GM23248 (cell line): ENCODE measurements around the gene NPY2R.

Experiments
- EZH2 ChIP-seq: fragments of 200-600 bp; sonication (generic); IDR thresholded peaks from 2 replicates; pipeline ENCODE4 v1.6.1; 2018; ENCODE audit warnings: antibody characterized with exemption, mild to moderate bottlenecking; ENCODE audit not compliant: insufficient read depth, poor library complexity, severe bottlenecking
- EZH2phosphoT487 ChIP-seq: fragments of 200-600 bp; sonication (generic); IDR thresholded peaks from 2 replicates; pipeline ENCODE4 v1.6.1; 2018; ENCODE audit warnings: antibody characterized with exemption, moderate library complexity, mild to moderate bottlenecking, low read depth; ENCODE audit not compliant: insufficient read depth

GRCh38 chr4:155190099-155190498 lies 18.3 kb upstream of the NPY2R start:
- TF ChIP-seq EZH2phosphoT487 (no peak), EZH2 (no peak)
